GM19025 (cell line): Measurements from ENCODE around the gene SPEM1.

ENCODE experiments used
- ATAC-seq: cut with Tn5 transposase; IDR thresholded peaks from one replicate; pipeline ENCODE4 v1.9.1; 2021; ENCODE audit warnings: mild to moderate bottlenecking, low read depth, moderate library complexity; ENCODE audit not compliant: unreplicated experiment

Gene SPEM1

DNA sequence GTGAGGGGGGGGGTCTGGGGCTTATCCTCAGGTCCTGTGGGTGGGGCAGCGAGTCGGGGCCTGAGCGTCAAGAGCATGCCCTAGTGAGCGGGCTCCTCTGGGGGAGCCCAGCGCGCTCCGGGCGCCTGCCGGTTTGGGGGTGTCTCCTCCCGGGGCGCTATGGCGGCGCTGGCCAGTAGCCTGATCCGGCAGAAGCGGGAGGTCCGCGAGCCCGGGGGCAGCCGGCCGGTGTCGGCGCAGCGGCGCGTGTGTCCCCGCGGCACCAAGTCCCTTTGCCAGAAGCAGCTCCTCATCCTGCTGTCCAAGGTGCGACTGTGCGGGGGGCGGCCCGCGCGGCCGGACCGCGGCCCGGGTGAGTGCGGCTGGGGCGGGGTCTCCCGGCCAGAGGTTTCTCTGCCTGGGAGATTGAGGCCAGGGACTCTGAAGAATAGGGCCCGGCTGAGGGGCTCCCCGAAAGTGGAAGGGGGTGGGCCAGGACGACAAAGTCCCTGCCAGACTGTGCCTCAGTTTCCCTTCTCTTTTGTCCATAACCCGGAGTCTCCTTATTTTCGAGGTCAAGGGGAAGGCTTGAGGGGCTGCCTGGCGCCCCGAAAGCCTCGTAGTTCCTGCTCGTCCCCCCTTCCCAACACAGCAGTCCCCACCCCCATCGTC lies 19.5 kb downstream of the SPEM1 start, which contains the start of gene FGF11:
Gene FGF11, plus strand, starts transcription at position 51 of the 651 bp plus-strand sequence. Its CDS starts 109 bp downstream, at position 160.
- ATAC-seq: no peak

DNA sequence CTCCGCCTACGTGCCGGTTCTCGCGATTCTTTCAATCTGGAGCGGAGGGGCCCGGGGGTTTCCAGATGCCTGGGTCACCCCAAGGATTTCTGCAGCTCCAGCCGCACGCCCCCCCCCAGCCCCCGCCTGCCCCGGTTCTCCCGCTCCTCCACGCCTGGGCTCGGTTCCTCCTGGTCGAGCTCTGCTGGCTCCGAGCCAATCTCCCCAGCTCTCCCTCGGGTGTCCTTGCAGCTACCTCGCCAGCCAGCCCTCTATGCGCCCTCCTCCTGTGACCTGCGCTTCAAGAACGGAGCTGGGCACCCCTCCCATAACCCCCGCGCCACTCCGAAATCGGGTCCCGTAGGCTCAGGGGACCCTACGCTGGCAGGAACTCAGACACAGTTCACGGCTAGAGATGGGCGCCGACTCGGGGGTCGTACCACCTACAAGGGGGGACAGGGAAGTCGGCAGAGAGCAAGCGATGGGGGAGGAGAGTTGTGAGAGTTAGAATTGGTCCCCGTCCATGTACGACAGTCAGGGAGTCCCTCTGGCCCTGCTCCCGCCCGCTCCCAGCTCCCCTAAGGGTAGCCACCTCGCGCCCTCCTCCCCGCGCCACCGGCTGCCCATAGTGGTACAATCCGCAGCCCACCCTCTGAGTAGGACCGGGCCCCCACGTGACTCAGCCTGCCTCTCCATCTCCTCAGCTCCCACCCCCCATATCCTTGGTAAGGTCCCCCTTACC lies 20.1 kb downstream of the SPEM1 start:
- no peak for ATAC-seq

DNA sequence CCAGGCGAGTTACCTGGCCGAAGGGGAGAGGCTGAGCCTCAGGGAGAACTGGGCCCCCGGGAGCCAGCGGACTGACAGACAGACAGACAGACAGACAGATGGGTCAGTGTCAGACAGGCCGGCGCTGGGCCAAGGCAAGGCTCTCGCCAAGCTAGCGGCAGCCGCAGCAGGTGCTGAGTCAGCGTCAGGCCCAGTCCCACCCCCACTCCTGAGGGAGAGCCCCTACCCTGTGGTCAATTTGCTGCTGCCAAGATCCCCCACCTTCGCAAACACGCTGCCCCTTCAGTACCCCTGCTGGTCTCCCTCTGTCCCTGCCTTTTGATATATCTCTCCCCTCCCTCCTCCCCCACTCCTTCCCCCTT lies 20.7 kb downstream of the SPEM1 start:
- ATAC-seq: no peak

DNA sequence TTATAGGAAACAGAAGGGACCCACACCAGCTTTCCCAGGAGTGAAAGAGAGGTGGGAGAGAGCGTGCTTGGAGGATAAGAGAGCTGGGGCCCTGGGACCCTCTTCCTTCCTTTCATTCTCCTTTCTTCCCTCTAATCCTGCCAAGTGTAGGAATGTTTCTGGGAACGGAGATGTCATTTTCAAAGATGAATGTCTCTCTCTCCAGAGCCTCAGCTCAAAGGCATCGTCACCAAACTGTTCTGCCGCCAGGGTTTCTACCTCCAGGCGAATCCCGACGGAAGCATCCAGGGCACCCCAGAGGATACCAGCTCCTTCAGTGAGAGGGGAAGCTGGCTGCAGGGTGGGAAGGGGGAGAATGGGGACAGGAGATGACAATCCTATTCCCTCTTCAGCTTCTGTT lies 21.1 kb downstream of the SPEM1 start:
- ATAC-seq: no peak

DNA sequence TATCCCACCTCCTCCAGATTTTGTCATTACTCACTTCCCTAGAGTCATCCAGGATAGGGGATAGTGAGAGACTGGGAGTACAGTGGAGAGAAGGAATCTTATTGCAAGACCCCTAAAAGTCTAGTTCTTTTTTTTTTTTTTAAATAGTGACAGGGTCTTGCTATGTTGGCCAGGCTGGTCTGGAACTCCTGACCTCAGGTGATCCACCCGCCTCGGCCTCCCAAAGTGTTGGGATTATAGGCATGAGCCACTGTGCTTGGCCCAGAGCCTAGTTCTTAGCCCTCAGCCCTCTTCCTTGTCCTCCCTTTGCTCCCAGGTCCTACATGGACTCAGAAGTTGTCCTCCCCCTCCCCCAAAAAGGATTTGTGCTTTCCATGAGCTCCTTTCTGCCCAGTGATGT lies 22.0 kb downstream of the SPEM1 start:
- ATAC-seq: no peak

DNA sequence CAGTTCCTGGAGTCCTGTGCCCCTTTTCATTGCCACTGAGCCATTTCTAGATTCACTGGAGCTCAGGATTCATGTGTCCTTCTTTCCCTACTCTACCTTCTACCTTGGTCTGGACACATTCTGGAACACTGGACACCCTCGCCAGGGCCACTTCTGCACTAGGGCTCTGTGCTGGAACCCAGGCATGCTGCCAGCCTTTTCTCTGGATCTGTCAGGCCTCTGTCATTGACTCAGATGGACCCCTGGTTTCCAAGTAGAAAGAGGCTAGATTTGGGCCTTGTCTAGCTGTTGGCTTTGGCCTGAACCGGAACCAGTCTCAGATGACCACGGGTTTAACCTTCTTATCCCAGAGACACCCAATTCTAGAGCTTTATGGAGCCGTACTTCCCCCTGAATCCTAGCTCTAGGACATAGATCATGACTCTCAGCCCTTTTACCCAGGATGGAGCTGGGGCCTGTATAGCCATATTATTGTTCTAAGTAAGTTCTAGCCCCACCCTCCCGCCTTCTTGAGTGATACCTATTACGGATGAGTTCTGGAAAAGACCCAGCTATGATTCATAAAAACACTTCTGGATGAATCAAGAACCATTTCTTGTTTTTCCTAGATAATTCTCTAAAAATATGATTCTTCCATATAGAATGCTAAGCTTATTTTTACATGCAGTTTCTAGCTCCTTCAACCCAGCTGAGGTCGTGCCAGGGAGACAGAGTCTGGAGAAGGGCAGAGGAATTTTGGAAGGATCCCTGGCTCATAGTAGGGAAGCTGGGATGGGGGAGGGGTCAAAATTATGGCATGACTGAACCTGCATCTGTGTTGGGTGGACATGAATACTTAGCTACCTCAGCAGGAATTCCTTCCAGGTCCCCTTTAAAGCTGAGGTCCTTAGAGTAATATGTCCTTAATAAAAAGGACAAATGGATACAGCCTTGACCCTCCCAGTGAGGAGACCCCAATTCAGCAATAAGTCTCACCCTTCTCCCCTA lies 23.7 kb downstream of the SPEM1 start:
- ATAC-seq: no peak

DNA sequence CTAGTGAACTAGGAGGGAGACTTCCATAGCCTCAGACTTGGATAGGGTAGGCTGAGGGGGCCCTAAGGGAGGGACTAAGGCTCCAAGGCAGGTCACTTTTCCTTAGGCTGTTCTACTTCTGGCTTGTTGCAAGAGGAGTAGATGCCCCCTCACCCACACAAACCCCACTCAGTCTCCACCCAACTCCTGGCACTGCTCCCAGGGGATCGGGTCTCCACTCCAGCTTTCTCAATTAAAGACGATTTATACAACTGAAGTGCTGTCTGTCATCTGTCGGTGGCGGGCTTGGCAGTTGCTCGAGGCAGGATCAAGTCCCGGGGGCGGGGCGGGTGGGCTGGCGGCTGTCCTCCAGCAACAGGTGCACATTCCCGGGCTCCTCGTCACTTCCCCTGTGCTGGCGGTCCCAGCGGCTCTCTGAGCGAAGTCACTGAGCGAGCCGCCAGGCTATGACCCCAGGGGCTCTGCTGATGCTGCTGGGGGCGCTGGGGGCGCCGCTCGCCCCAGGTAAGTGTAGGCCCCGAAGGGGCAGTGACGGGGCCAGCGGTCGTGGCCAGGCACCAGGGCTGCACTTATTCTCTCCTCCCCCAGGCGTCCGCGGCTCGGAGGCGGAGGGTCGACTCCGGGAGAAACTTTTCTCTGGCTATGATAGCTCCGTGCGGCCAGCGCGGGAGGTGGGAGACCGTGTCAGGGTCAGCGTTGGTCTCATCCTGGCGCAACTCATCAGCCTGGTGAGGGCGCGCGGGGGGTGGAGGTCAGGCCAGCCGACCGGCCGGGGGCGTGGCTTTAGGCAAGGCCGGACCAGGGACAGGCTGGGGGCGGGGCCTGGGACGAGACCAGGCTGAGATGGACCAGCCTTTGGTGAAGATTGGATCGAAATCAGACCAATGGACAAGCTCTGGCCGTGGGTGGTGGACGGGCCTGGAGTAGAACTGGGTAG lies 24.8 kb downstream of the SPEM1 start, which contains the start of gene CHRNB1:
Gene CHRNB1, plus strand, starts transcription at position 380 of the 937 bp plus-strand sequence. Its CDS starts 67 bp downstream, at position 447.
- ATAC-seq: no peak

DNA sequence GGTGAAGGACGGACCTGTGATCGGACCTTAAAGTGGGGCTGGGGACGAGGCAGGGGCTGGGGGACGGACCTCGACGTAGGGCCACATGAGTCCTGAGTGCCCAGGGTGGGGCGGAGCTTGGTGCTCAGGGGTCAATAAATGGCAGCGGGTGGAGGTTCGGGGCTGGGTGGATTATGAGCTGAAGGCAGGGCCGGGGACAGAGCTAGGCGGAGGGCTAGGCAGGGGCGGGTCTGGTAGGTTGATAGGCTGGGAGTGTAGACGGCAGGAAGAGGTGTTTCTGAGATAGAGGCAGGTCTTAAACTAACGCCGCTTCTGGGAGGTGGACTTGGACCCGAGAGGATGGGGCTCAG lies 25.5 kb downstream of the SPEM1 start:
- no peak for ATAC-seq

DNA sequence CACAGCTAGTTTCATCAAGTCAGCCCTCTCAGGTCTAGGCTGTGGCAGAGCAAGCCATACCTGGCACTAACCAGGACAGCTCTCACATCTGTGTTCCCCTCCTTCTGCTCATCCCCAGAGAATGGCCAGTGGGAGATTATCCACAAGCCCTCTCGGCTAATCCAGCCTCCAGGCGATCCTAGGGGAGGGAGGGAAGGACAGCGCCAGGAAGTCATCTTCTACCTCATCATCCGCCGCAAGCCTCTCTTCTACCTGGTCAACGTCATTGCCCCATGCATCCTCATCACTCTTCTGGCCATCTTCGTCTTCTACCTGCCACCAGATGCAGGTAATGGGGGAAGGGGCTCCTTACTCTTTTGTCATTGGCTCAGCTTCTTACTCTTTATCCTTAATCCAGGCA lies 28.3 kb downstream of the SPEM1 start:
- no peak for ATAC-seq

DNA sequence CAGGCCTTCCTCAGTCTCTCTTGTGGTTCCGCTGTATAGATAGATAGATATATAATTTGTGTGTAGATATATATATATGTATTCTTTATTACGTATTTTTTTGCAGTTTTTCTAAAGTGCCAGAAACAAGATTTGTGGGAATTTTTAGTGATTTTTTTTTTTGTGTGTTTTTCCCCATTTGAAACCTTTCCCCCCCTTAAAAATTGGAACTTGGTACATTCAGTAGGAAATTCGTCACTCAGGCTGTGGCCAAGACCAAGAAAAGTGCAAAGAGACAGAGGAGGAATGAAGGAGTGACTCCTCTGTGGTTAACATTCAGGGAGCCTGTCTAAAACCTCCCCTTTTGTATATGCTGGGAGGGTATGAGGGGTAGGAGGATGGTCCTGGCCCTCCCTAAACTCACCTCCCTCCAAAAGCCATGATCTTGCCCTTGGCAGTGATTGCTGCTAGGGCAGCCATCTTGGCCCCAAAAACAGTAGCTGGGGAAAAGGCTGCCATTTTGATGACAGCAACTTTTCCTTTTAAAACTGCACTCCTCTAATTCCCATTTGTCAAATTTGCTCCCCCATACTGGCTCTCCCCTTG lies 39.9 kb downstream of the SPEM1 start:
- no peak for ATAC-seq

DNA sequence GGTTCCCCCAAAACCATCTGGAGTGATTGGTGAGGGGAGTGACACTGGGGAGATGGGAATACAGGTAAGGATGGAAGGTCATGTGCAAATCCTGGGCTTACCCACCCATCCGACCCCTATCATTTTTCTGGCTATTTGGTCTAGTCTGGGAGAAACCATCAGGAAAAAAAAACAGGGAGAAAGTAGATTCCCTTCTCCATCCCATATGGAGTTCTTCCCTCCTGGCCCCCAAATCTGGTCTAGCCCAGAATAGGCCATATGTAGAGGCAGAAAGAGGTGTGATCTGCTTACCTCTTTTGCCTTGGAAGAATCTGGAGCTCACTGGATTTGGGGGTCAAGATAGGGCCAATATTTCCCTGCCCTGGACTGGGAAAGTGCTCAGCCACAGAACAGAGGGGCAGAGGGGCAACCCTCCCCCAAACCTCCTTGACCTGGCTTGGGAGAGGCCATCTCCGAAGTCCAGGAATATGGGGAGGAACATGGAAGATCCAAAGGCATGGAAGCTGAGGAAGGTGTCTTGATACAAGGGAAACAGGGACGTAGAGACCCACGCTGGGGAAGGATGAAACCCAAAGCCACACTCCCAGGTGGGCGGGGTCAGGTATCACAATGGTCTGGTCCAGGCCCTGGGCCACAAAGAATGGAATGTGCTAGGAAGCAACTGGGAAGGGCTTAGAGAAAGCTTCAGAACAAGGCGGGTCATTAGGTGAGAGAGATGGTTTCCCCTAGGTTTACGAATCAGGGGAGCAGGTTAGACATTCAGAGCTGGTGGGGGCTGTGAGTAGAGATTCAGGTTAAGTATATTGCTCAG lies 40.9 kb downstream of the SPEM1 start:
- no peak for ATAC-seq

DNA sequence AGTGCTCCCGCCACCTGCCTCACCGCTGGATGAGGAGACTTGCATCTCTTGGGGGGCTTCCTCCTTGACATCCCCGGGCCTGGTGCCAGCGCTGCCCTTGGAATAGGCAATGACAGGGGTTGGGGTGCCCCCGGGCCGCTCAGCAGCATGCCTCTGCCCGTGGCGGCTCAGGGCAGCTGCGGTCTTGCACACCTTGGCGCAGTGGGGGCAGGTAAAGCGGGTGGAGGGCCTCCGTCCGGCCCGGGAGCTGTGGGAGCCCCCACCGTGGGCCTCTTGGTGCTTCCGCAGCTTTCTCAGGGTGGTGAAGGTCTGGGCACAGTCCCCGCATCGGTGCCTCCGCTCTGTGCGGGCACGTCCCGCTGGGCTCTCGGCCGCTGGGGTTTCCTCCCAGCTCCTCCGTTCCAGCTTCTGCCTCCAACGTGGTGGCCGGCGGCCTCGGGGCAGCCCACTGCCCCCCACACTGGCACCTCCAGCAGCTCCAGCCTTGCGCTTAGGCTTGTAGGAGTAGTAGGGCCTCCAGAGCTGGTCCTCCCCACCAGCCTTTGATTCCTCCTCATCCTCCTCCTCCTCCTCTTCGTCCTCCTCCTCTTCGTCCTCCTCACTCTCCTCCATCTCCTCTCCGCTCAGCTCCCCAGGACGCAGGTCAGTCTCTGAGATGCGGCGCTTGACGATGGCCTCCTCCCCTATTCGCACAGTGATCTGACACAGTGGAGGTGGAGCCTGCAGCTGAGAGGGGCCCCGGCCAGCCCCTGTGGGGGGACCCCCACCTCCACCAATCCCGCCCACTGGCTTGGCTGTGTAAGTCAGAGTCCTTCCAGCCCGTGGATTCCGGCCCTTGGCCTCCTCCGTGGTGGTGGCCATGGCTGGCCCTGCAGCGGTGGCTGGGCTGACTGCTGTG lies 42.6 kb downstream of the SPEM1 start:
- ATAC-seq: no peak

DNA sequence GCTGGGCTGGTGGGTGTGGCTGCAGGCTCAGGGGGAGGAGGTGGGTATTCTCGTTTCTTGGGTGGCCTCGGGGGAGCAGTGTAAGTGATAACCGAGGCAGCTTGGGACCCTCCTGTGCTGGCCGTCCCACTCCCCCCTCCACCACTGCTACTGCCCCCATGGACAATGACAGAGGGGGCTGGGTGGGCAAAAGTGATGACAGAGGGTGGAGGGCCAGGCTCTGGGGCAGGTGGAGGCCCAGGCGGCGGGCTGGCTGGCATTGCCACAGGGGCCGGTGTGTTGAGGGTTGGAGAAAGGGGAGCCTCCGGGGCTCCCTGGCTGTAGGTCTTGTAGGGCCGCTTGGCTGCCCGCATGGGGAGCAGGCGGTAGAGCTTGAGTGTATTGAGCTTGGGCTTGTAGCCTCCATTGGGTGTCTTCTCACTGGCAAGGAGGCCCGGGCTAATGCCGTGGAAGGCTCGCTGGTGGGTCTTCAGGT lies 43.3 kb downstream of the SPEM1 start:
- no peak for ATAC-seq

DNA sequence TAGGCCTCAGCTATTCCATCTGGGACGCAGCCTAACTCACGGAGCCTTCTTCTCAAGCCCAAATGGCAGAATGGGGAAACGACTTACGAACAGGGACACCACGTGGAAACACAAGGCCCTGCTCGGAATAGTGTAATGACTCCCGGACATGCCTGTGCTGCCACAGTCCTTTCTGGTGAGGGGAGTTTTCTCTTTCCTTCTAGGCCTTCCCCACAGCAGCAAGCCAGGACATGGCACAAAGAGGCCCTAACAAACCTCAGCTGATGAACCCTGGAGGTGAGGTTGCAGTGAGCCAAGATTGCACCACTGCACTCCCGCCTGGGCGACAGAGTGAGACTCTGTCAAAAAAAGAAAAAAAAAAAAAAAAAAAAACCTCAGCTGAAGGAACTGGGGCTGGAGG lies 44.0 kb downstream of the SPEM1 start:
- no peak for ATAC-seq

DNA sequence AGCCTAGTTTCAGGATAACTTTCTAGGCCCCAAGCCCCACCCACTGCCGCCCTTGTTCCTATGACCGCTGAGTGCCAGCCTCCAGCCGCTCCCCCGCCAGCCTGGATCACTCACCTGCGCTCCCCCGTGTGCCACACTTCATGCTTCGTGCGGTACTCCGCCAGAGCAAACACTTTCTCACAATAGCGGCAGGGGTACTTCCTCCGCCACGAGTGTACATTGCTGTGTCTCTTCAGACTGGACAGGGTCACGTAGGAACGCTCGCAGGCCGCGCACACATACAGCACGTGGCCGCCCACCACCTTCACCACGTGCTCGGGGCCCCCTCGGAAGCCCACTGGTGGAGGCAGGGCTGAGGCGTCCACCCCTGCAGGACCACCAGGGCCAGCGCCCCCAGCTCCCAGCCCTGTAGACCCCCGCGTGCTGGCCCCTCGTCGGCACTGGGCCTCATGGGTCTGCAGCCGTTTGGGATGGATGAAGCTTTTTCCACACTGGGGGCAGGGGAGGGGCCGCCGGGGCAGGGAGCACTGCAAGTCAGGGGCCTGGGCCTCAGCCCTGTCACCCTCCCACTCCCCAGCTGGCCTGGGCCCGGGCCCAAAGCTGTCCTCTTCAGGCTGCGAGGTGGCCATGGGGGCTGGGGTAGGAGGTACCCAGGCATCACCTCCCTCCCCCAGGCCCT lies 45.6 kb downstream of the SPEM1 start:
- no peak for ATAC-seq

DNA sequence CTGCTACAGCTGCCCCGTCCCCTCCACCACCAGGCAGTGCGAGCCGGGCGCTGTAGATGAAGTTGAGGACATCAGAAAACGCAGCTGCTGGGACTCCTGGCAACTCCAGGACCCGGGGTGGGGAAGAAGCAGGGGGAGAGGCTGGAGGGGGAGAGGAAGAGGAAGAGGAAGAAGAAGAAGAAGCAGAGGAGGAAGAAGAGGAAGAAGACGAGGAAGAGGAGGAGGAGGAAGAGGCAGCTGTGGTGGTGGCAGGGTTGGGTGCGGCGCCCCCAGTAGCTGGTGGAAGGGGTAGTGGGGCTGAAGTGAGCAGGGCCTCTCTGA lies 46.2 kb downstream of the SPEM1 start:
- ATAC-seq: no peak

DNA sequence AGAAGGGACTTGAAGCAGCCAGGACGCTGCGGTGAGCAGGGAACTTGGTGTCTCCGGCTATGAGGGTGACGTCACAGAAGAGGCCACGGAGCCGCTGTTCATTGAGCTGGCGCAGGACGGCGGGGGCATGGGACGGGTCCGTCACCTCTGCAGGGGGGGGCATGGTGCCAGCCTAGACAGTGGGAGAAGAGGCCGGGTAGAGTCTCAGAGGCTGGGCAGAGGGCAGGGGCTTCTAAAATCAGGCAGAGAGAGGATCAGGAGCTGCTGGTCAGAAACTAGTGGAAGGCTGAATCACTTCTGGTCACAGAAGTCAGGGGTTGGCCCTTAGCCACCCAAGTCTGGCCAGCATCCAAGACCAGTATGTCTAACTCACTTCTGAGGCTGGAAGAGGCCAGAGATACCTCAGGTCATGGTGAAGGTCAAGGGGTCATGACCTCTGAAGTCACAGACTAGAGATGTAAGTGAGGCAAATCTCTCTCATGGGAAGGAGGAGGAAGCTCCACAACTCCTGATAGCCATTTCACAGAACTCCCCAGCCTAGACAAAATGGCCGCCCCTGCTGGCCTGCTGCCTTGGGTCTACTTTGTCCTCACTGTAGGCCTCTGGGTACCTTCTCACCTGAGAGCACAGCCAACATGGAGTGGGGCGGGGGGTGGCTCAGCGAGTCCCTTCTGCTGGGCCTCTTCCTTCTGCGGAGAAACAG lies 46.7 kb downstream of the SPEM1 start:
- no peak for ATAC-seq
